SK-N-SH (cell line): ENCODE data around the gene SLC49A3.

Experiments used
- CTCF ChIP-seq: fragments of 200-600 bp; sonication (generic); IDR thresholded peaks from 2 replicates; pipeline ENCODE4 v1.6.1; 2017; ENCODE audit warnings: antibody characterized with exemption, mild to moderate bottlenecking, moderate library complexity
- EP300 ChIP-seq, 2 experiments: IDR thresholded peaks; 2 replicates each; pipeline versions ENCODE4 v1.4.0 to v1.6.1; 2012; ENCODE audit warnings: borderline replicate concordance in 1 of 2, low read depth in 1 of 2, low read length in 1 of 2
- EZH2phosphoT487 ChIP-seq: fragments of 200-600 bp; sonication (generic); IDR thresholded peaks from 2 replicates; pipeline ENCODE4 v1.6.1; 2017; ENCODE audit warnings: low read depth, mixed run types, mild to moderate bottlenecking, antibody characterized with exemption, moderate library complexity, borderline replicate concordance
- RAD21 ChIP-seq: IDR thresholded peaks from 2 replicates; pipeline ENCODE4 v1.6.1; 2012; ENCODE audit warnings: mild to moderate bottlenecking, low read length
- TF ChIP-seq, protein P1 (sequence below): IDR thresholded peaks from 2 replicates; pipeline ENCODE4 v1.4.0; 2012; ENCODE audit warnings: low read depth

- TF ChIP-seq RAD21, result no peak
- no peak for TF ChIP-seq EP300 (IDR thresholded peaks at IDR 0.05; ENCODE audit: borderline replicate concordance in 1 of 2, low read depth in 1 of 2, low read length in 1 of 2)
- no peak for TF ChIP-seq CTCF
- TF ChIP-seq, protein P1, sequence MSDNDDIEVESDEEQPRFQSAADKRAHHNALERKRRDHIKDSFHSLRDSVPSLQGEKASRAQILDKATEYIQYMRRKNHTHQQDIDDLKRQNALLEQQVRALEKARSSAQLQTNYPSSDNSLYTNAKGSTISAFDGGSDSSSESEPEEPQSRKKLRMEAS, result no peak
- no peak for TF ChIP-seq EZH2phosphoT487
Observed at GRCh38 chr4:653080-653821, 35.7 kb downstream of the SLC49A3 start.
